ENCODE results near the gene RAB5B. TPM values are rescaled to one million over a fixed set of nuclear protein-coding genes. Genes with fewer than 3 reads are reported as not detected.
A peak's percentile ranks its signal among the peaks of the same experiment; 100 is the strongest.
"Not testable (repeated sequence)": the region's sequence is repeated elsewhere in the genome, so short reads cannot be mapped to it uniquely, and the experiment has no call there.

The RAB5B gene
- total RNA-seq, 3 donors from 2014 or later (not counting 1 experiment from before 2014, with no cell fraction given) = 69.4 to 80.0 (median 78.2) TPM

DNA sequence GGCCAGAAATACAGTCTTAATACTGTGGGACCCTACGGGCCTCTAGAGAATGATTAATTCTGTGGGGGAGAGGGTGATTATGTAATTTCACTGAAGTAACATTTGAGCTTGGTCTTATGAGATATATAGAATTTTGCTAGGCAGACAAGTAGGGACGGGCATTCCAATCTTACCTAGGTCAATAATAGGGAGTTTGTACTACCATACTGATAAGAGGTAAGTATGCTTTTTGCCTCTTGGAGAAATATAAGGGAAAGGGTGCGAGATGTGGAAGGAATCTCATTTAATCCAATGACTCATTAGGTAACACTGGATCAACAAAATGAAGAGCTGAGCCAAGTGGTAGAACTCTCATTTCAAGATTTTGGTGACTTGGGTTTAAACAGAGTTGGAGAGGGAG lies 5.2 kb downstream of the RAB5B start:
- H3K4me3 ChIP-seq (ENCODE audit: low read length) = no peak overlapping the region
- TF ChIP-seq, protein P1, sequence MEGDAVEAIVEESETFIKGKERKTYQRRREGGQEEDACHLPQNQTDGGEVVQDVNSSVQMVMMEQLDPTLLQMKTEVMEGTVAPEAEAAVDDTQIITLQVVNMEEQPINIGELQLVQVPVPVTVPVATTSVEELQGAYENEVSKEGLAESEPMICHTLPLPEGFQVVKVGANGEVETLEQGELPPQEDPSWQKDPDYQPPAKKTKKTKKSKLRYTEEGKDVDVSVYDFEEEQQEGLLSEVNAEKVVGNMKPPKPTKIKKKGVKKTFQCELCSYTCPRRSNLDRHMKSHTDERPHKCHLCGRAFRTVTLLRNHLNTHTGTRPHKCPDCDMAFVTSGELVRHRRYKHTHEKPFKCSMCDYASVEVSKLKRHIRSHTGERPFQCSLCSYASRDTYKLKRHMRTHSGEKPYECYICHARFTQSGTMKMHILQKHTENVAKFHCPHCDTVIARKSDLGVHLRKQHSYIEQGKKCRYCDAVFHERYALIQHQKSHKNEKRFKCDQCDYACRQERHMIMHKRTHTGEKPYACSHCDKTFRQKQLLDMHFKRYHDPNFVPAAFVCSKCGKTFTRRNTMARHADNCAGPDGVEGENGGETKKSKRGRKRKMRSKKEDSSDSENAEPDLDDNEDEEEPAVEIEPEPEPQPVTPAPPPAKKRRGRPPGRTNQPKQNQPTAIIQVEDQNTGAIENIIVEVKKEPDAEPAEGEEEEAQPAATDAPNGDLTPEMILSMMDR (IDR thresholded peaks at IDR 0.05) = no peak
- peaks cover 6% of the 10 kb centered on the region for H3K4me1 ChIP-seq (ENCODE audit: control insufficient read depth, insufficient read depth, low read length)
- H3K36me3 ChIP-seq (ENCODE audit: control insufficient read depth, insufficient read depth, low read length) = peaks cover 14% of the 10 kb centered on the region
- H3K9me3 ChIP-seq (ENCODE audit: control insufficient read depth, insufficient read depth, low read length) = no peaks in the 10 kb centered on the region
- 85% methylated on average over 3 of the region's 3 CpGs for WGBS (ENCODE audit: insufficient coverage)
- Mint-ChIP-seq H3K9me3 (no peaks in the 10 kb centered on the region), H3K36me3 (no peaks in the 10 kb centered on the region), H3K4me3 (no peak overlapping the region), H3K27ac (no peak overlapping the region), H3K4me1 (peaks cover 31 to 38% of the 10 kb centered on the region in 2 donors), H3K27me3 (ENCODE audit: low read depth in 2 of 2) (no peaks in the 10 kb centered on the region)
- no peak for DNase-seq
- no peak for ATAC-seq
- H3K27me3 ChIP-seq (ENCODE audit: control insufficient read depth, insufficient read depth, low read length) = no peaks in the 10 kb centered on the region
- no peak overlapping the region for H3K27ac ChIP-seq (ENCODE audit: low read length)
- intact Hi-C loops (cut with micrococcal nuclease) = no loop called here

DNA sequence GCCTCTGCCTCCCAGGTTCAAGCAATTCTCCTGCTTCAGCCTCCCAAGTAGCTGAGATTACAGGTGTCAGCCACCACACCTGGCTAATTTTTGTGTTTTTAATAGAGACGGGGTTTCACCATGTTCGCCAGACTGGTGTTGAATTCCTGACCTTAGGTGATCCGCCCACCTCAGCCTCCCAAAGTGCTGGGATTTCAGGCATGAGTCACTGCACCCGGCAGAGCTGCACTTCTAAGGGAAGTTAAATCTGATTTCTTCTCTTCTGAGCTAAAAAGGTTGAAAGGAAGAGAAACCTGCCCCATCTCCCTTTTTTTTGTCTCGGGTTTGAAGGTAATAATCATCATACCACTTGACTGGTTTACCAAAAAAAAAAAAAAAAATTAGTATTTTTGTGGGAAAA lies 8.0 kb downstream of the RAB5B start:
- ATAC-seq; H3K27me3 Mint-ChIP-seq (ENCODE audit: low read depth in 2 of 2); DNase-seq; H3K27ac ChIP-seq (ENCODE audit: low read length); H3K36me3 Mint-ChIP-seq; H3K9me3 ChIP-seq (ENCODE audit: control insufficient read depth, insufficient read depth, low read length); H3K4me3 Mint-ChIP-seq; intact Hi-C loops (cut with micrococcal nuclease); H3K9me3 Mint-ChIP-seq; H3K27ac Mint-ChIP-seq; H3K4me3 ChIP-seq (ENCODE audit: low read length); H3K27me3 ChIP-seq (ENCODE audit: control insufficient read depth, insufficient read depth, low read length); H3K4me1 ChIP-seq (ENCODE audit: control insufficient read depth, insufficient read depth, low read length): not testable (repeated sequence)
- peaks cover 35% of the 10 kb centered on the region for H3K36me3 ChIP-seq (ENCODE audit: control insufficient read depth, insufficient read depth, low read length)
- H3K4me1 Mint-ChIP-seq = peaks cover 24 to 27% of the 10 kb centered on the region in 2 donors
- WGBS (ENCODE audit: insufficient coverage) = 74% methylated on average over 4 of the region's 5 CpGs

DNA sequence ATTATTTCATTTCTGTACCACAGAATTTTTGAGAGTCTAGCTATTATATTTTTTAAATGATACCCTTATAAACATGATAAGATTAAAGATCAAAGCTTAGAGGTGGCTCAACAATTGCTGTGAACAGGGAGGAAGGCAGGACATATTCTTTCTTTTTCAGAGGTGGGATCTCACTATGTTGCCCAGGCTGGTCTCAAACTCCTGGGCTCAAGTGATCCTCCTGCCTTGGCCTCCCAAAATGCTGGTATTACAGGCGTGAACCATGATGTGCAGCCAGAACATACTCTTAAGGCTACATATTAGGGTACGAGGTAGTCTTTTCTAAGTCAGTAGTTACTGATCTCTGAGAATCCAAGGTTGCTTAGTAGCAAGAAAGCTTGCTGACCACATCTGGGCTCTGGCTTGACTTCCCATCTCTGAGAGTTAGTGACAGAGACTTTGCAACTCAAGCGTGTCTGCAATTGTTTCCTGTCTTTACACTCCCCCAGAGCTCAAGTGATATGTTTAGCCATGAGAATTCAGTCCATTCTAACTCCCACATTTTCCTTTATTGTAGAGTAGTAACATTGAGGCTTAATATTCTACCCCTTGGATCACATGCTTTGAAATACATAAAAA lies 8.6 kb downstream of the RAB5B start:
- no peaks in the 10 kb centered on the region for H3K27me3 ChIP-seq (ENCODE audit: control insufficient read depth, insufficient read depth, low read length)
- WGBS (ENCODE audit: insufficient coverage) = 67% methylated on average over 2 of the region's 3 CpGs
- Mint-ChIP-seq H3K4me3 (no peak overlapping the region), H3K27ac (peak overlapping the region in 1 of 2 donors; percentile 24), H3K9me3 (no peaks in the 10 kb centered on the region), H3K36me3 (no peaks in the 10 kb centered on the region), H3K4me1 (peaks cover 18 to 25% of the 10 kb centered on the region in 2 donors), H3K27me3 (ENCODE audit: low read depth in 2 of 2) (no peaks in the 10 kb centered on the region)
- TF ChIP-seq, protein P1 (IDR thresholded peaks at IDR 0.05) = no peak
- no peak for ATAC-seq
- no peaks in the 10 kb centered on the region for H3K4me1 ChIP-seq (ENCODE audit: control insufficient read depth, insufficient read depth, low read length)
- intact Hi-C loops (cut with micrococcal nuclease) = no loop called here
- DNase-seq = no peak
- no peak overlapping the region for H3K27ac ChIP-seq (ENCODE audit: low read length)
- no peaks in the 10 kb centered on the region for H3K9me3 ChIP-seq (ENCODE audit: control insufficient read depth, insufficient read depth, low read length)
- H3K36me3 ChIP-seq (ENCODE audit: control insufficient read depth, insufficient read depth, low read length) = peaks cover 39% of the 10 kb centered on the region
- no peak overlapping the region for H3K4me3 ChIP-seq (ENCODE audit: low read length)

DNA sequence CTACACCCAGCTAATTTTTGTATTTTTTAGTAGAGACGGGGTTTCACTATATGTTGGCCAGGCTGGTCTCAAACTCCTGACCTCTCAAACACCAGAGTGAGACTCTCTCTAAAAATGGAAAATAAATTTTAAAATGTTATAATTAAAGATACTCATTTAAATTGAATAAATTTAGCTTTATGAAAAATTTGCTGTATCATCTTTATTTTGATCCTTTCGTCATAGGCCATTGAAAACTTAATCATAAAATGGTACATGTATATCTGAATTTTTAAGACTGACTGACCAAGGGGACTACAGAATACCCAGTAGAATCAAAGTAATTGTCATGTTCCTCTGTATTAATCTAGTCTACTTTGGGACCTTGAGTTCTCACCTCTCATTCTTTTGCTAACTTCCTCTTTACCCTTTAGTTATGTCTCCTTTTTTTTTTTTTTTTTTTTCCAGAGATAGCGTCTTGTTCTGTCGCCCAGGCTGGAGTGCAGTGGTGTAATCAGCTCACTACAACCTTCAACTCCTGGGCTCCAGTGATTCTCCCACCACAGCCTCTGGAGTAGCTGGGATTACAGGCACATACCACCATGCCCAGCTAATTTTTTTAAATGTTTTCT lies 9.5 kb downstream of the RAB5B start:
- TF ChIP-seq, protein P1 (IDR thresholded peaks at IDR 0.05) = no peak
- Mint-ChIP-seq H3K27me3 (ENCODE audit: low read depth in 2 of 2) (no peaks in the 10 kb centered on the region), H3K27ac (peak overlapping the region in 1 of 2 donors; percentile 21), H3K9me3 (no peaks in the 10 kb centered on the region), H3K36me3 (no peaks in the 10 kb centered on the region), H3K4me3 (no peak overlapping the region), H3K4me1 (peaks cover 13 to 16% of the 10 kb centered on the region in 2 donors)
- H3K4me3 ChIP-seq (ENCODE audit: low read length) = no peak overlapping the region
- H3K27ac ChIP-seq (ENCODE audit: low read length) = no peak overlapping the region
- ATAC-seq (no peak), DNase-seq (no peak)
- H3K27me3 ChIP-seq (ENCODE audit: control insufficient read depth, insufficient read depth, low read length) = no peaks in the 10 kb centered on the region
- H3K36me3 ChIP-seq (ENCODE audit: control insufficient read depth, insufficient read depth, low read length) = peaks cover 39% of the 10 kb centered on the region
- intact Hi-C loops (cut with micrococcal nuclease) = no loop called here
- no peaks in the 10 kb centered on the region for H3K4me1 ChIP-seq (ENCODE audit: control insufficient read depth, insufficient read depth, low read length)
- 61% methylated on average over 2 of the region's 4 CpGs for WGBS (ENCODE audit: insufficient coverage)
- H3K9me3 ChIP-seq (ENCODE audit: control insufficient read depth, insufficient read depth, low read length) = no peaks in the 10 kb centered on the region

All from natural killer cell (primary cell).